ENCODE results near the gene ARHGAP1.

DNA sequence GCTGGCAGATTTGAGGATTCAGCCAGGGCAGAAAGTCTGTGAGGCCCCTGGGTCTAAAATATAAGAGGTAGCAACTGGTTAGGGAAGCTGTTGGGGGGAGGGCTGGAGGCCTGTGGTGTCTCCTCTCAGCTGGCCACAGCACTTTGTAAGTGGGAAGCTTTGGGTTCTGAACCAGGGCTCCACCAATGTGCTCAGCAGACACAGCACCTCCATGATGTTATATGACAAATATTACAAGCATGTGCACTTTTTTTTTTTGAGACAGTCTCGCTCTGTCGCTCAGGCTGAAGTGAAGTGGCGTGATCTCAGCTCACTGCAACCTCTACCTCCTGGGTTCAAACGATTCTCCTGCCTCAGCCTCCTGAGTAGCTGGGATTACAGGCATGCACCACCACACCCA lies 8.0 kb downstream of the ARHGAP1 start:
- TF ChIP-seq, protein P1, sequence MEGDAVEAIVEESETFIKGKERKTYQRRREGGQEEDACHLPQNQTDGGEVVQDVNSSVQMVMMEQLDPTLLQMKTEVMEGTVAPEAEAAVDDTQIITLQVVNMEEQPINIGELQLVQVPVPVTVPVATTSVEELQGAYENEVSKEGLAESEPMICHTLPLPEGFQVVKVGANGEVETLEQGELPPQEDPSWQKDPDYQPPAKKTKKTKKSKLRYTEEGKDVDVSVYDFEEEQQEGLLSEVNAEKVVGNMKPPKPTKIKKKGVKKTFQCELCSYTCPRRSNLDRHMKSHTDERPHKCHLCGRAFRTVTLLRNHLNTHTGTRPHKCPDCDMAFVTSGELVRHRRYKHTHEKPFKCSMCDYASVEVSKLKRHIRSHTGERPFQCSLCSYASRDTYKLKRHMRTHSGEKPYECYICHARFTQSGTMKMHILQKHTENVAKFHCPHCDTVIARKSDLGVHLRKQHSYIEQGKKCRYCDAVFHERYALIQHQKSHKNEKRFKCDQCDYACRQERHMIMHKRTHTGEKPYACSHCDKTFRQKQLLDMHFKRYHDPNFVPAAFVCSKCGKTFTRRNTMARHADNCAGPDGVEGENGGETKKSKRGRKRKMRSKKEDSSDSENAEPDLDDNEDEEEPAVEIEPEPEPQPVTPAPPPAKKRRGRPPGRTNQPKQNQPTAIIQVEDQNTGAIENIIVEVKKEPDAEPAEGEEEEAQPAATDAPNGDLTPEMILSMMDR (IDR thresholded peaks at IDR 0.05), result no peak
- TF ChIP-seq POLR2A (IDR thresholded peaks at IDR 0.05; ENCODE audit: low read depth), result no peak
